AG09319 (cell line): ENCODE data around the gene ACOT11.

ENCODE experiments used
- DNase-seq: peaks from one replicate; pipeline ENCODE4 v3.0.0-alpha.2; 2010; ENCODE audit warnings: low read depth; ENCODE audit errors: extremely low read depth
- CTCF ChIP-seq: IDR thresholded peaks from 2 replicates; pipeline ENCODE4 v1.5.1; 2011; ENCODE audit warnings: low read depth, mild to moderate bottlenecking, inconsistent platforms, low read length, moderate library complexity

Gene ACOT11

GRCh38 chr1:54640361-54640760 lies 92.3 kb downstream of the ACOT11 start:
- no peak for DNase-seq
- TF ChIP-seq CTCF = no peak

- no peak for TF ChIP-seq CTCF
Measured at GRCh38 chr1:54640863-54641836, 93.1 kb downstream of the ACOT11 start, which contains the start of gene MROH7. MROH7 (plus strand) TSS chr1:54641786; CDS start chr1:54652927, 11,141 bp downstream.

GRCh38 chr1:54643736-54644135 lies 95.7 kb downstream of the ACOT11 start:
- no peak for TF ChIP-seq CTCF
- DNase-seq = no peak

More at GRCh38 chr1:54640863-54641836, 93.1 kb downstream of the ACOT11 start, which contains the start of gene MROH7:
- DNase-seq = no peak

GRCh38 chr1:54645806-54646676 lies 98.0 kb downstream of the ACOT11 start:
- no peak for DNase-seq
- TF ChIP-seq CTCF = no peak

DNA sequence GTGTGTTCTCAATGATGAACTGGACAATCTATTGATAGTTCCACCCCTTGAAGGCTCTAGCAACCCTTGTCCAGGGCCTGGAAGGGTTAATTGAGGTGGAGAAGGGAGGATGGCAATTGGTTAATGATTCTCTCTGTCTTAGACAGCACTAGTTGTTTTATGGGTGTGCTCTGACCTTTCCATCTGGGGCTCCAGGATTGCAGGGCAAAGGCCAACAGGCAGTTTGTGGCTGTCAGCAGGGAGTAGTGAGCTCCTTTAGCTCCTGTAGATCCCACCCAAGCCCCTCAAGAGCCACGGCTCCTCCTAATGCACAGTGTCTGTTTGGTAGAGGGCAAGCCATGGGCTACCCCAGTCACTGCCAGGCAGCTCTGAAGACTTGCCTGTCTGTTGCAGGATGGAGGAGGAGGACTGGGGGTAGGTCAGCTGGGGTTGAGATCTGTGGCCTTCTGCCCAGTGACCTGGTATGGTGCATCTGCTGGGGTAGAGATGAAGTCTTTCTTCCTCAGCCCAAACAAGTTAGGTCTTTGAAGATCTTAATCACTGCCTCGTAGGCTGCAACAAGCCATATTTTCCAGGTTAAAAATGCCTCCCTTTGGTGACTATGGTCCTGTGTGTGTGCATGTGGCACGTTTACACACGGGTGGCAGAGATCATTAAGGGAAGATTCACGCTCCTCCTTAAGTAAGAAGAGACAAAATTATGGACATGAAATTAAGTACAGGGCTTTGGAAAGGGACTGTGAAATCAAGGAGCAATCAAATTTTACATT lies 101.3 kb downstream of the ACOT11 start:
- no peak for DNase-seq
- TF ChIP-seq CTCF = no peak

- TF ChIP-seq CTCF = no peak
- no peak for DNase-seq
Measured at GRCh38 chr1:54649921-54650320, 101.9 kb downstream of the ACOT11 start.
